GM19240 (cell line): Measurements from ENCODE around the gene COL26A1.

Experiments
- DNase-seq: peaks from one replicate; pipeline ENCODE4 v3.0.0; 2011; ENCODE audit warnings: low spot score; ENCODE audit not compliant: insufficient read length

Gene COL26A1

DNA sequence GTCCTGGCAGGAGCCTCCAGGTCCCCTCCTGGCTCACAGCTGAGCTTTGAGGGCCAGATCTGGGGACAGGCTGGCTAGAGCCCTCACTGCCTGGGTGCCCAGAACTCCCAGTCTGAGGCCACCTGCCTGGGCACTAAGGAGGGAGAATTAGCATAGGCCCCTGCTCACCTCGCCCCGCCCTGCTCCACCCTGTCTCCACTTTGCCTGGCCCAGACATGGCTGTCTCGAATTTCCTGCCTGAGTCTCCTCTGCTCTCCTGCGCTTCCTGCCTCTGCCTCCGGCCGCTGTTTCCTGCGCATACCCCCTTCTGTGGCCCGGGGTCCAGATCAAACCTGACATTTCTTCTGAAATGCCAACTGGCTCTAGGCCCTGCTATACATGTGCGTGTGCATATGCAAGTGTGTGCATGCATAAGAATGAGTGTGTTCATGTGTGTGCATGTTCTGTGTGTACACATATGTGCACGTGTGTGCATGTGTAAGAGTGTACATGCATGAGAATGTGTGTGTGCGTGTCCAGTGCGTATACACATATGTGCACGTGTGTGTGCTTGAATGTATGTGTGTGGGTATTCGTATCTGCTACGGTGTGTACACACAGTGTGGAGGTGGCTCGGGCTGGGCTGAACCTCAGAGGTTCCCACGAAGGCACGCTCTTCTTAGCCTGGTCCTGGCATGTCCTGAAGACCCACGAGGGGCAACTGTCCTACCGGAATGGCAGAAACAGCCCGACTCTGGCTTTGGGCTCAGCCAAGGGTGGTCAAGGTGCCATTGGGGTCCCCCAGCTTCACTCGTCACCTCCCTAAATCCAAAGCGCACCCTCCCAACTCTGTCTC is 201.5 kb downstream of the COL26A1 start:
- no peak for DNase-seq

DNA sequence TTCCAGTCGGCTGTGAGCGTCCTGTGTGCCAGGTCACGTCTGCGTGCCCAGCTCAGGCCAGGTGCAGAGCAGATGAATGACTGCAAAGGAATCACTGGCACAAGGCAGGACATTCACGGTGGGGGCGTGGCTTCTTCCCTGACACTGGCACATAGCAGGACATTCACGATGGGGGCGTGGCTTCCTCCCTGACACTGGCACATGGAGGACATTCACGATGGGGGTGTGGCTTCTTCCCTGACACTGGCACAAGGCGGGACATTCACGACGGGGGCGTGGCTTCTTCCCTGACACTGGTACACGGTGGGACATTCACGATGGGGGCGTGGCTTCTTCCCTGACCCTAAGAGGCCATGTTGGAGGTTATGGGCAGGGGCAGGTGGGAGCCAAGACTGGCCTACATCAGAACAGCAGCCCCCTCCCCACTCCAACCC is 202.1 kb downstream of the COL26A1 start:
- no peak for DNase-seq

GRCh38 chr7:101565601-101566209 is 203.0 kb downstream of the COL26A1 start:
- DNase-seq = no peak

- DNase-seq = no peak
Measured at GRCh38 chr7:101567230-101567629, 204.6 kb downstream of the COL26A1 start.

GRCh38 chr7:101572156-101572555 is 209.5 kb downstream of the COL26A1 start:
- DNase-seq = no peak

- DNase-seq = no peak
Measured at GRCh38 chr7:101575168-101575567, 212.5 kb downstream of the COL26A1 start.

DNA sequence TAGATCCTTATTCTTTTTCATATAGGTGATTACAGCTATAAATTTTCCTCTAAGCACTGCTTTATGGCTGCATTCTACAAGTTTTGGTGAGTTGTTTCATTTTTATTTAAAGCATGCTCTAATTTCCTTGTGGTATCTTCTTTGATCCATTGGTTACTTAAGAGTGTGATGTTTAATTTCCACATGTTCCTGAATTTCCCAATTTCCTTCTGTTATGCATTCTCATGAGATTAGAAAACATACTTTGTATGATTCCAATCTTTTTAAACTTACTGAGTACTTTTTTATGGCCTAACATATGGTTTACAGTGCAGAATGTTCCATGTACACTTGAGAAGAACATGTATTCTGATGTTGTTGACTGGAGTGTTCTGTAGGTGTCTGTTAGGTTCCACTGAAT is 213.0 kb downstream of the COL26A1 start:
- DNase-seq = no peak

GRCh38 chr7:101576998-101577397 is 214.3 kb downstream of the COL26A1 start:
- no peak for DNase-seq

- no peak for DNase-seq
Measured at GRCh38 chr7:101578552-101578951, 215.9 kb downstream of the COL26A1 start.

DNA sequence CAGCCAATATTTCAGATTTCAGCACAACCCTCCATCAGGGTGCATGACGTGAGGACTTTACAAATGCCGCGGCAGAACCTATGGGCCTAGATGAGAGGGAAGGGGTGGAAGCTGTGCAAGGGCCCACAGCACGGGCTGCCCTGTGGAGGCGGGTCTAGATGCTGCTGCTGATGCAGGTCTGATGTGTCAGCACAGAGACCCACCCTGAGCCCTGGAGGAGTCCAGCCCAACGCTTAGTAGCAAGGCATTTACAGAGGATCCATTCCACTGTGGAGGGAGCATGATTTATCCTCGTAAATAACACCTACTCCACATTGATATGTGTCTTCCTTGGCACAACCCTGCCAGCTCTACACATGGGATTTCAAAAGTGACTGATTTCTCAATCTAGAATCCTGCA is 217.9 kb downstream of the COL26A1 start:
- no peak for DNase-seq

- no peak for DNase-seq
Measured at GRCh38 chr7:101581891-101582290, 219.2 kb downstream of the COL26A1 start.

- no peak for DNase-seq
Measured at GRCh38 chr7:101582971-101583370, 220.3 kb downstream of the COL26A1 start.

DNA sequence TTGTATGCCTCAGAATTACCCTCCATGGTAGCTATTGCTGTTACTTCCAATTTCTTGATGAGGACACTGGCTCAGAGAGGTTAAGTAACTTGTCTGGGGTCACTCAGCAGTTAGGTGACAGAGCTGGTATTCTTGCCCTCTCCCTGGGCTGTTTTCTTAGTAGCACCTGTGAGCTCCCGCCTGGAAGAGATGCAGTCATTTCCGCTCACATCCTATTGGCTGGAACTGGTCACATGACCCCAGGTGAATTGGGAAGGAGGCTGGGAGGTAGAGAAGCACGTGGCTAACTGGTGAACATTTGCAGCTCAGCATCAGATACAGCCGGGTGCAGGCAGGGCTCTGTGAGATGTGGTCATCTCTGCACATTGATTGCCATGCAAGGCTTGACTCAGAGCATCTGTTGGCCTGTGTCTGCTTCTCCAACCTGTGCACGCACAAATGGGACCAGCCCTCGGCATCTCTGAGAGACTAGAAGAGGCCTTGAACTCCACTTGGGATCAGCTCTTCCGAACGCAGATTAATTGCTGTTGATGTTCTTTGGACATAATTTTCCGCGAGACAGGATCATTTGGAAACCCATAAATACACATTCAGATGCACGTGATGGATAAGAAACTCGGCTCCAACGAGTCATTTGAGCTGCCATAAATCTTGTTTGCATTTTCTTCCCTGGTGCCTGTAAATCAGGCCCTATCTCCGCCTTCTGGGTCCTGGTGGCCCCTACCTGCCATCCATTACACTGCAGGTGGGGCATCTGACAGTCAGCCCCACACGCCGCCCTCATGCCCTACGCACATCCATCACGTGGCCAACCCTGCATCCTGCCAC is 223.6 kb downstream of the COL26A1 start:
- no peak for DNase-seq

- no peak for DNase-seq
Measured at GRCh38 chr7:101586906-101587677, 224.4 kb downstream of the COL26A1 start.

GRCh38 chr7:101588131-101588935 is 225.7 kb downstream of the COL26A1 start:
- no peak for DNase-seq

DNA sequence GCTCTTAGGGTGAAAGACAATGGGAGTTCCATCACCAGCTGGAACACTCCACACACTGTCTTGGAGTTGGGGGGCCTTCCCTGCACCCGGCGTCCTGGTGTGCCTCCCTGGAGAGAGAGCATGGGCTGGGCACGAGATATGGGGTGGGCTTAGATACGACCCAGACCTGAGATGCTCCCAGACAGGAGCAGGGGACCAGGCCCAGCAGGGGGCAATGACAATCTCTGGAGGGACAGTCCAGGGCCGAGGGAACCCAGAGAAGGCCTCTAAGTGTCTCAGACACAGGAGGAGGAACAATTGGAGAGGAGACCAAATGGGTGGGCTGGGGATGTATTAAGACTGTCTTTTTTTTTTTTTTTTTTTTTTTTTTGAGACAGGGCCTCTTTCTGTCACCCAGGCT is 226.4 kb downstream of the COL26A1 start:
- no peak for DNase-seq

- no peak for DNase-seq
Measured at GRCh38 chr7:101589976-101590662, 227.4 kb downstream of the COL26A1 start.

DNA sequence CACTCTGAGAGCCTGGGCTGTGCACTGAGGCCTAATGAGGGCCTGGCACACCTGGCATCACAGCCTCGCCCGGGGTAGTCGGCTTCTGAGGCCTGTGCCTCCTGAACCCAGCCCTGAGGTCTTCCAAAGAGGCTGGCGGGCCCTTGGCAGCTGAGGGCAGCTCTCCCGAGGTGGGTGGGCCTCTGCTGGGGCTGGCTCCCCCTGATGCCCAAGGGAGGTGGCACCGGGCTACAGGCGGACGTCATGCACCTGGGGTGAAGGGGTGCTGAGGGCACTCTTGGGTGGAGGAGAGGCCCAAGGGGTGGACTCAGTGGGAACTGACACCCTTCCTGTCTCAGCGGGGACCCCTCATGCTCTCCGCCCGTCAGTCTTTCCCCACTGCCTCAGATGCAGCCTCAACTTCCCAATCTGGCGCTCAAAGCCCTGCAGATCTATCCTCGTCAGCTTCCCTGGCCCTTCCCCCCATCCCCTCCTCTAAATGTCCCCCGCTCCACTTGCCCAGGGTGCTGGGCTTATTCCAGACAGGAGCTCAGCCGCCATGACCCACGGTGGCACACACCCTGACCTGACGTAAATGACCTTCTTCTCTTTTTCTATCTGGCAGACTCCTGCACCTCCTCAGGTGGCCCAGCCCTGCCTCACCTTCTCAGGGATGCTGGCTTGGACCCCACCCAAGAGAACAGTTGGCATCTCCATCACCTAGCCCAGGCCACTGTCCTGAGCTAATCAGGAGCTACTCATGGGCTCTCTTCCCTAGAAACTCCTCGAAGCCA is 228.2 kb downstream of the COL26A1 start:
- DNase-seq = no peak

GRCh38 chr7:101591504-101591903 is 228.8 kb downstream of the COL26A1 start:
- no peak for DNase-seq
